B cell (primary cell): Measurements from ENCODE around the gene PDLIM5.
"Not testable (repeated sequence)": the region's sequence is repeated elsewhere in the genome, so short reads cannot be mapped to it uniquely, and the experiment has no call there.

Source experiments
- CTCF ChIP-seq: fragments of 200-600 bp; IDR thresholded peaks from one replicate; pipeline ENCODE4 v1.8.0; 2022; ENCODE audit warnings: antibody characterized with exemption, mild to moderate bottlenecking
- EZH2 ChIP-seq: IDR thresholded peaks from 2 replicates; pipeline ENCODE4 v1.6.1; 2012; ENCODE audit warnings: borderline replicate concordance, low read depth, mild to moderate bottlenecking, moderate library complexity, low read length; ENCODE audit not compliant: insufficient read depth, poor library complexity, severe bottlenecking

GRCh38 chr4:94556047-94556446, 104.3 kb downstream of the PDLIM5 start:
- TF ChIP-seq CTCF, EZH2: not testable (repeated sequence)
